GM23248 (cell line): ENCODE measurements around the gene IRF4. TPM values are rescaled to one million over a fixed set of nuclear protein-coding genes. Genes with fewer than 3 reads are reported as not detected.

Experiments used
- DNase-seq: peaks from one replicate; pipeline ENCODE4 v3.0.0-alpha.2; 2015
- H2AFZ ChIP-seq: fragments of 200-600 bp; sonication (generic); 2 replicates; pipeline ENCODE4 v1.6.1; 2016; ENCODE audit warnings: antibody characterized with exemption
- H3F3A ChIP-seq: fragments of 200-600 bp; sonication (generic); 2 replicates; pipeline ENCODE4 v1.6.1; 2016; ENCODE audit warnings: mild to moderate bottlenecking, antibody characterized with exemption, mixed run types; ENCODE audit not compliant: insufficient read depth
- H3K27ac ChIP-seq: fragments of 200-600 bp; sonication (generic); 2 replicates; pipeline ENCODE4 v1.5.1; 2016; ENCODE audit warnings: mild to moderate bottlenecking
- H3K27me3 ChIP-seq: fragments of 200-600 bp; sonication (generic); replicated peaks from 2 replicates; pipeline ENCODE4 v1.6.1; 2016; ENCODE audit warnings: mild to moderate bottlenecking; ENCODE audit not compliant: insufficient read depth
- H3K36me3 ChIP-seq: fragments of 200-600 bp; sonication (generic); 2 replicates; pipeline ENCODE4 v1.6.1; 2016; ENCODE audit warnings: low read depth, mild to moderate bottlenecking
- H3K4me1 ChIP-seq: fragments of 200-600 bp; sonication (generic); 2 replicates; pipeline ENCODE4 v1.6.1; 2016; ENCODE audit warnings: mild to moderate bottlenecking; ENCODE audit not compliant: insufficient read depth
- H3K4me2 ChIP-seq: fragments of 200-600 bp; sonication (generic); one replicate; pipeline ENCODE4 v1.6.1; 2016; ENCODE audit warnings: mild to moderate bottlenecking; ENCODE audit not compliant: unreplicated experiment
- H3K4me3 ChIP-seq: fragments of 200-600 bp; sonication (generic); 2 replicates; pipeline ENCODE4 v1.5.1; 2016; ENCODE audit warnings: mild to moderate bottlenecking
- H3K79me2 ChIP-seq: fragments of 200-600 bp; sonication (generic); 2 replicates; pipeline ENCODE4 v1.6.1; 2016; ENCODE audit warnings: mild to moderate bottlenecking; ENCODE audit not compliant: insufficient read depth
- H3K9ac ChIP-seq: fragments of 200-600 bp; sonication (generic); 2 replicates; pipeline ENCODE4 v1.6.1; 2016; ENCODE audit warnings: mild to moderate bottlenecking
- H3K9me2 ChIP-seq: fragments of 200-600 bp; sonication (generic); 2 replicates; pipeline ENCODE4 v1.6.1; 2016; ENCODE audit warnings: mixed run types, mild to moderate bottlenecking, moderate library complexity; ENCODE audit not compliant: insufficient read depth
- H3K9me3 ChIP-seq: fragments of 200-600 bp; sonication (generic); one replicate; pipeline ENCODE4 v1.6.1; 2017; ENCODE audit warnings: low read depth
- H4K20me1 ChIP-seq: fragments of 200-600 bp; sonication (generic); 2 replicates; pipeline ENCODE4 v1.6.0; 2016; ENCODE audit not compliant: insufficient read depth
- EZH2 ChIP-seq: fragments of 200-600 bp; sonication (generic); IDR thresholded peaks from 2 replicates; pipeline ENCODE4 v1.6.1; 2018; ENCODE audit warnings: antibody characterized with exemption, mild to moderate bottlenecking; ENCODE audit not compliant: insufficient read depth, poor library complexity, severe bottlenecking
- EZH2phosphoT487 ChIP-seq: fragments of 200-600 bp; sonication (generic); IDR thresholded peaks from 2 replicates; pipeline ENCODE4 v1.6.1; 2018; ENCODE audit warnings: antibody characterized with exemption, moderate library complexity, mild to moderate bottlenecking, low read depth; ENCODE audit not compliant: insufficient read depth
- WGBS, 2 experiments: methylation state at CpG; one replicate each; pipeline ENCODE4 v1.1.6; 2015 to 2017; ENCODE audit warnings: low lambda C conversion rate in 2 of 2, low coverage in 1 of 2; ENCODE audit errors: missing lambda C conversion rate in 2 of 2; 5-methylcytosine and 5-hydroxymethylcytosine counted together
- in situ Hi-C: fragments of 300-500 bp; cut with MboI; formaldehyde crosslinking; loops from 2 replicates; pipeline ENCODE4 v1.15.0; 2020
- polyA plus RNA-seq: library from polyadenylated mRNA; unstranded; fragments of >200 nt; fragmentation: Nextera tagmentation; extraction: Ambion mirVana; gene quantifications from 2 replicates; pipeline ENCODE4 v1.2.1, GENCODE V29; 2016
- total RNA-seq: library from RNA; depleted of rRNA; stranded (reverse); fragments of >200 nt; shearing (Covaris generic); gene quantifications from 2 replicates; pipeline ENCODE4 v1.2.3, GENCODE V29; 2014

The IRF4 gene
- total and polyA plus RNA-seq, 2 experiments from 2014 or later = 0.23 TPM; not detected in 1

- 82% methylated on average over 14 of the region's 14 CpGs for WGBS, 2 experiments
- peaks cover 14% of the 10 kb centered on the region for H3K4me1 ChIP-seq
- no peak overlapping the region for H3K27ac ChIP-seq
Observed at GRCh38 chr6:434051-434705, 42.6 kb downstream of the IRF4 start.

GRCh38 chr6:435441-436307 is 44.1 kb downstream of the IRF4 start:
- Histone ChIP-seq H2AFZ (no peak overlapping the region), H3K79me2 (no peaks in the 10 kb centered on the region), H3F3A (peaks cover 23% of the 10 kb centered on the region), H3K4me2 (peak overlapping the region; percentile 15), H3K27me3 (peaks cover 56% of the 10 kb centered on the region), H3K9ac (no peak overlapping the region), H3K36me3 (no peaks in the 10 kb centered on the region), H3K9me3 (no peaks in the 10 kb centered on the region), H4K20me1 (no peaks in the 10 kb centered on the region), H3K4me3 (no peak overlapping the region), H3K4me1 (peaks cover 14% of the 10 kb centered on the region), H3K27ac (peak overlapping the region; percentile 55), H3K9me2 (no peaks in the 10 kb centered on the region)
- 90 to 92% methylated on average over 27 to 50 of the region's 50 CpGs for WGBS, 2 experiments
- peak; percentile 30 for DNase-seq
- TF ChIP-seq EZH2phosphoT487 (no peak), EZH2 (no peak)
- in situ Hi-C loops = no loop called here

More at GRCh38 chr6:434051-434705, 42.6 kb downstream of the IRF4 start:
- Histone ChIP-seq H2AFZ (no peak overlapping the region), H3K27me3 (peaks cover 54% of the 10 kb centered on the region), H3K36me3 (no peaks in the 10 kb centered on the region), H3F3A (peaks cover 17% of the 10 kb centered on the region), H3K4me3 (no peak overlapping the region), H4K20me1 (no peaks in the 10 kb centered on the region), H3K9me2 (no peaks in the 10 kb centered on the region), H3K9me3 (no peaks in the 10 kb centered on the region), H3K79me2 (no peaks in the 10 kb centered on the region), H3K4me2 (no peak overlapping the region), H3K9ac (no peak overlapping the region)
- in situ Hi-C loops = no loop called here
- no peak for TF ChIP-seq EZH2phosphoT487
- no peak for TF ChIP-seq EZH2
- DNase-seq = no peak

GRCh38 chr6:436308-437036 is 44.9 kb downstream of the IRF4 start:
- in situ Hi-C loops = no loop called here
- Histone ChIP-seq H3K9me2 (no peaks in the 10 kb centered on the region), H3K27ac (peak overlapping the region; percentile 55), H3K79me2 (no peaks in the 10 kb centered on the region), H3K36me3 (no peaks in the 10 kb centered on the region), H4K20me1 (no peaks in the 10 kb centered on the region), H3F3A (peaks cover 23% of the 10 kb centered on the region), H3K9me3 (no peaks in the 10 kb centered on the region), H3K4me1 (peaks cover 14% of the 10 kb centered on the region), H3K4me2 (peak overlapping the region; percentile 41), H3K9ac (peak overlapping the region; percentile 53), H3K27me3 (peaks cover 55% of the 10 kb centered on the region), H3K4me3 (peak overlapping the region; percentile 23; the same call in 1 of the 2 replicates), H2AFZ (0 out of 2 replicates have a peak overlapping the region, but pooled peaks have one; percentile 20)
- 36 to 42% methylated on average over 25 of the region's 25 CpGs for WGBS, 2 experiments
- TF ChIP-seq EZH2phosphoT487 = no peak
- peak; percentile 91 for DNase-seq

- TF ChIP-seq EZH2phosphoT487 (no peak), EZH2 (no peak)
- H3K27ac ChIP-seq = peak overlapping the region; percentile 55
- no peaks in the 10 kb centered on the region for H3K9me3 ChIP-seq
- H3K4me3 ChIP-seq = peak overlapping the region; percentile 23; the same call in 1 of the 2 replicates
- no peaks in the 10 kb centered on the region for H3K79me2 ChIP-seq
- DNase-seq = peak; percentile 72
- H3K9me2 ChIP-seq = no peaks in the 10 kb centered on the region
- peaks cover 14% of the 10 kb centered on the region for H3K4me1 ChIP-seq
- H4K20me1 ChIP-seq = no peaks in the 10 kb centered on the region
- H2AFZ ChIP-seq = 0 out of 2 replicates have a peak overlapping the region, but pooled peaks have one; percentile 20
- H3K36me3 ChIP-seq = no peaks in the 10 kb centered on the region
- H3F3A ChIP-seq = peaks cover 23% of the 10 kb centered on the region
- peak overlapping the region; percentile 41 for H3K4me2 ChIP-seq
- in situ Hi-C loops = no loop called here
- peak overlapping the region; percentile 53 for H3K9ac ChIP-seq
- 61 to 63% methylated on average over 6 of the region's 6 CpGs for WGBS, 2 experiments
- H3K27me3 ChIP-seq = peaks cover 55% of the 10 kb centered on the region
Observed at GRCh38 chr6:437037-437392, 45.5 kb downstream of the IRF4 start.
